IPS DF 6.9 (cell line): ENCODE results near the gene SPRR1A.

ENCODE experiments used
- DNase-seq: peaks from one replicate; pipeline ENCODE4 v3.0.0-alpha.2; 2013; ENCODE audit warnings: low read depth, low spot score
- H3K27ac ChIP-seq: one replicate; pipeline ENCODE4 v1.5.1; 2013; ENCODE audit warnings: low read length, control low read depth
- H3K27me3 ChIP-seq: 2 replicates; pipeline ENCODE4 v1.6.1; 2013; ENCODE audit warnings: mild to moderate bottlenecking, low read length; ENCODE audit not compliant: control insufficient read depth, insufficient read depth
- H3K36me3 ChIP-seq: 2 replicates; pipeline ENCODE4 v1.6.1; 2013; ENCODE audit warnings: low read length; ENCODE audit not compliant: control insufficient read depth, insufficient read depth
- H3K4me1 ChIP-seq: 2 replicates; pipeline ENCODE4 v1.6.1; 2013; ENCODE audit warnings: low read length; ENCODE audit not compliant: control insufficient read depth, insufficient read depth
- H3K4me3 ChIP-seq: 2 replicates; pipeline ENCODE4 v1.5.1; 2013; ENCODE audit warnings: mild to moderate bottlenecking, low read length
- H3K9me3 ChIP-seq: 2 replicates; pipeline ENCODE4 v1.6.1; 2013; ENCODE audit warnings: low read length, inconsistent platforms; ENCODE audit not compliant: control insufficient read depth, insufficient read depth
- WGBS: extraction: QIAGEN DNeasy Blood & Tissue Kit; methylation state at CpG from one replicate; pipeline ENCODE4 v1.1.7; 2013; ENCODE audit warnings: mixed read lengths, missing lambda C conversion rate; ENCODE audit not compliant: insufficient read length, insufficient coverage; 5-methylcytosine and 5-hydroxymethylcytosine counted together

The SPRR1A gene

GRCh38 chr1:152972196-152972886 is 11.5 kb upstream of the SPRR1A start:
- Histone ChIP-seq H3K27ac (no peak overlapping the region), H3K4me1 (no peaks in the 10 kb centered on the region), H3K36me3 (no peaks in the 10 kb centered on the region), H3K27me3 (no peaks in the 10 kb centered on the region), H3K9me3 (no peaks in the 10 kb centered on the region), H3K4me3 (no peak overlapping the region)
- DNase-seq = no peak
- WGBS = no CpG with 5 or more reads among the region's 4 CpGs

GRCh38 chr1:152976688-152977087 is 7.2 kb upstream of the SPRR1A start:
- no peak overlapping the region for H3K27ac ChIP-seq

GRCh38 chr1:152977614-152978013 is 6.3 kb upstream of the SPRR1A start:
- Histone ChIP-seq H3K4me3 (no peak overlapping the region), H3K36me3 (no peaks in the 10 kb centered on the region), H3K4me1 (no peaks in the 10 kb centered on the region), H3K27me3 (no peaks in the 10 kb centered on the region), H3K27ac (no peak overlapping the region), H3K9me3 (no peaks in the 10 kb centered on the region)
- no peak for DNase-seq

More at GRCh38 chr1:152976688-152977087, 7.2 kb upstream of the SPRR1A start:
- WGBS = no CpG with 5 or more reads among the region's 1 CpG
- no peak for DNase-seq
- no peak overlapping the region for H3K4me3 ChIP-seq
- no peaks in the 10 kb centered on the region for H3K4me1 ChIP-seq
- no peaks in the 10 kb centered on the region for H3K27me3 ChIP-seq
- H3K9me3 ChIP-seq = no peaks in the 10 kb centered on the region
- H3K36me3 ChIP-seq = no peaks in the 10 kb centered on the region

- no CpG with 5 or more reads among the region's 1 CpG for WGBS
Measured at GRCh38 chr1:152980676-152981075, 3.2 kb upstream of the SPRR1A start.

GRCh38 chr1:152981146-152981871 is 2.6 kb upstream of the SPRR1A start:
- no peak overlapping the region for H3K27ac ChIP-seq
- no CpG with 5 or more reads among the region's 6 CpGs for WGBS

More at GRCh38 chr1:152980676-152981075, 3.2 kb upstream of the SPRR1A start:
- no peak for DNase-seq
- Histone ChIP-seq H3K27me3 (no peaks in the 10 kb centered on the region), H3K4me3 (no peak overlapping the region), H3K4me1 (no peaks in the 10 kb centered on the region), H3K36me3 (no peaks in the 10 kb centered on the region), H3K9me3 (no peaks in the 10 kb centered on the region), H3K27ac (no peak overlapping the region)

GRCh38 chr1:152982076-152982475 is 1.8 kb upstream of the SPRR1A start:
- DNase-seq = no peak
- H3K27ac ChIP-seq = no peak overlapping the region
- H3K4me3 ChIP-seq = no peak overlapping the region
- no peaks in the 10 kb centered on the region for H3K27me3 ChIP-seq
- no peaks in the 10 kb centered on the region for H3K36me3 ChIP-seq
- no peaks in the 10 kb centered on the region for H3K4me1 ChIP-seq
- no CpG with 5 or more reads among the region's 4 CpGs for WGBS
- H3K9me3 ChIP-seq = no peaks in the 10 kb centered on the region

More at GRCh38 chr1:152981146-152981871, 2.6 kb upstream of the SPRR1A start:
- H3K4me3 ChIP-seq = no peak overlapping the region
- no peaks in the 10 kb centered on the region for H3K9me3 ChIP-seq
- no peak for DNase-seq
- no peaks in the 10 kb centered on the region for H3K27me3 ChIP-seq
- no peaks in the 10 kb centered on the region for H3K4me1 ChIP-seq
- H3K36me3 ChIP-seq = no peaks in the 10 kb centered on the region

- DNase-seq = no peak
- Histone ChIP-seq H3K4me3 (no peak overlapping the region), H3K36me3 (no peaks in the 10 kb centered on the region), H3K9me3 (no peaks in the 10 kb centered on the region), H3K27ac (no peak overlapping the region), H3K27me3 (no peaks in the 10 kb centered on the region), H3K4me1 (no peaks in the 10 kb centered on the region)
Measured at GRCh38 chr1:152983234-152983633, 647 bp upstream of the SPRR1A start.

- DNase-seq = no peak
- WGBS = no CpG with 5 or more reads among the region's 2 CpGs
- no peaks in the 10 kb centered on the region for H3K36me3 ChIP-seq
Measured at GRCh38 chr1:152986578-152986977, 2.7 kb downstream of the SPRR1A start.

GRCh38 chr1:152993186-152993585 is 9.3 kb downstream of the SPRR1A start:
- H3K27ac ChIP-seq = no peak overlapping the region

More at GRCh38 chr1:152986578-152986977, 2.7 kb downstream of the SPRR1A start:
- Histone ChIP-seq H3K4me1 (no peaks in the 10 kb centered on the region), H3K27me3 (no peaks in the 10 kb centered on the region), H3K27ac (no peak overlapping the region), H3K4me3 (no peak overlapping the region), H3K9me3 (no peaks in the 10 kb centered on the region)

GRCh38 chr1:152995842-152996241 is 12.0 kb downstream of the SPRR1A start:
- H3K27me3 ChIP-seq = no peaks in the 10 kb centered on the region
- no peak overlapping the region for H3K27ac ChIP-seq
- H3K4me3 ChIP-seq = no peak overlapping the region
- peaks cover 1% of the 10 kb centered on the region; the same call in 1 of the 2 replicates for H3K4me1 ChIP-seq
- no peaks in the 10 kb centered on the region for H3K9me3 ChIP-seq
- no peak for DNase-seq
- no CpG with 5 or more reads among the region's 1 CpG for WGBS
- H3K36me3 ChIP-seq = no peaks in the 10 kb centered on the region

More at GRCh38 chr1:152993186-152993585, 9.3 kb downstream of the SPRR1A start:
- Histone ChIP-seq H3K4me3 (no peak overlapping the region), H3K27me3 (no peaks in the 10 kb centered on the region), H3K36me3 (no peaks in the 10 kb centered on the region), H3K4me1 (peaks cover 1% of the 10 kb centered on the region; the same call in 1 of the 2 replicates), H3K9me3 (no peaks in the 10 kb centered on the region)
- DNase-seq = no peak
- WGBS = no CpG with 5 or more reads among the region's 6 CpGs
